Suprapubic skin (tissue), 4 donors: ENCODE data around the gene CLBA1.

ENCODE experiments used
- EP300 ChIP-seq: sonication (generic); formaldehyde crosslinking; IDR thresholded peaks from one replicate; pipeline ENCODE4 v1.6.1; 2017; ENCODE audit warnings: antibody characterized with exemption
- POLR2A ChIP-seq, 2 donors: fragments of 450-650 bp; IDR thresholded peaks; one replicate each; pipeline ENCODE4 v1.6.1; 2017; ENCODE audit warnings: antibody characterized with exemption in 2 of 2, mild to moderate bottlenecking in 2 of 2, moderate library complexity in 2 of 2
- POLR2AphosphoS5 ChIP-seq, 3 donors: sonication (generic); formaldehyde crosslinking; IDR thresholded peaks; one replicate each; pipeline ENCODE4 v1.6.1; 2017; ENCODE audit warnings: antibody characterized with exemption in 3 of 3
- TF ChIP-seq, protein P1 (sequence below), 2 donors: fragments of 200-600 bp in 1 of 2; fragments of 450-650 bp in 1 of 2; sonication (generic) in 1 of 2; IDR thresholded peaks; one replicate each; pipeline ENCODE4 v1.5.1; 2016 to 2019; ENCODE audit warnings: antibody characterized with exemption in 2 of 2, mild to moderate bottlenecking in 1 of 2, moderate library complexity in 1 of 2

DNA sequence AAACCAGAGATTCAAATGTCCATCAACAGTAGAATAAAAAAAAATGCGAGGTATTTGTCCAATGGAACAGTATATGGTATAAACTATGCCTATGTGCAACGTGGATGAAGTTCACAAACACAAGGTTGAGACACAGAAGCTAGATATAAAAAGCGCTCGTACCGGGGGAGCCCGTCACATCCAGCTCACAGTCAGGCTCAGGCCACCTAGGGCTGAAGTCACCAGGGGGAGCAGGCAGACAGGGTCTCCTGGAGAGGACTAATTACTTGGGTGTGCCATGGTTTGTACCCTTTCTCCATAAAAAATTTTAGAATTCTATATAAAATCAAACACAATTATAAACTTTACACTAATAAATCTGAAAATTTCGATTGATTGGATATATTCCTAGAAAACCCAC lies 21.0 kb upstream of the CLBA1 start:
- TF ChIP-seq, protein P1, sequence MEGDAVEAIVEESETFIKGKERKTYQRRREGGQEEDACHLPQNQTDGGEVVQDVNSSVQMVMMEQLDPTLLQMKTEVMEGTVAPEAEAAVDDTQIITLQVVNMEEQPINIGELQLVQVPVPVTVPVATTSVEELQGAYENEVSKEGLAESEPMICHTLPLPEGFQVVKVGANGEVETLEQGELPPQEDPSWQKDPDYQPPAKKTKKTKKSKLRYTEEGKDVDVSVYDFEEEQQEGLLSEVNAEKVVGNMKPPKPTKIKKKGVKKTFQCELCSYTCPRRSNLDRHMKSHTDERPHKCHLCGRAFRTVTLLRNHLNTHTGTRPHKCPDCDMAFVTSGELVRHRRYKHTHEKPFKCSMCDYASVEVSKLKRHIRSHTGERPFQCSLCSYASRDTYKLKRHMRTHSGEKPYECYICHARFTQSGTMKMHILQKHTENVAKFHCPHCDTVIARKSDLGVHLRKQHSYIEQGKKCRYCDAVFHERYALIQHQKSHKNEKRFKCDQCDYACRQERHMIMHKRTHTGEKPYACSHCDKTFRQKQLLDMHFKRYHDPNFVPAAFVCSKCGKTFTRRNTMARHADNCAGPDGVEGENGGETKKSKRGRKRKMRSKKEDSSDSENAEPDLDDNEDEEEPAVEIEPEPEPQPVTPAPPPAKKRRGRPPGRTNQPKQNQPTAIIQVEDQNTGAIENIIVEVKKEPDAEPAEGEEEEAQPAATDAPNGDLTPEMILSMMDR (IDR thresholded peaks at IDR 0.05): no peak
- no peak for TF ChIP-seq POLR2AphosphoS5 (IDR thresholded peaks at IDR 0.05)
- TF ChIP-seq POLR2A (IDR thresholded peaks at IDR 0.05): no peak
- TF ChIP-seq EP300: no peak
